Panc1 (cell line): Measurements from ENCODE around the gene MYH10. TPM values are rescaled to one million over a fixed set of nuclear protein-coding genes. Genes with fewer than 3 reads are reported as not detected.

Experiments used
- ATAC-seq: fragments of 200-7000 bp; cut with Tn5 transposase; 2 replicates; pipeline ENCODE4 v1.9.1; 2020; ENCODE audit warnings: mild to moderate bottlenecking, moderate library complexity
- BruUV-seq: library from RNA; stranded (reverse); fragments of 400-500 nt; replicated peaks from 2 replicates; lab custom pipeline; 2021; lab: Mats Ljungman, UMichigan
- CTCF ChIA-PET: fragments of 300-600 bp; sonication (Branson Sonifier 250); formaldehyde crosslinking; loops from one replicate; lab custom pipeline; 2022; ENCODE audit warnings: antibody characterized with exemption; lab: Charles Lee
- POLR2A ChIA-PET: fragments of 300-600 bp; sonication (Branson Sonifier 250); formaldehyde crosslinking; loops from one replicate; lab custom pipeline; 2022; ENCODE audit warnings: antibody characterized with exemption; lab: Charles Lee
- DNase-seq: peaks from one replicate; pipeline ENCODE4 v3.0.0-alpha.2; 2010; ENCODE audit warnings: low read depth, low spot score
- H3K27ac ChIP-seq: 2 replicates; pipeline ENCODE4 v1.5.1; 2011; ENCODE audit warnings: mild to moderate bottlenecking, low read length, inconsistent platforms
- H3K27me3 ChIP-seq: fragments of 200-500 bp; sonication (Bioruptor generic); 2 replicates; pipeline ENCODE4 v1.6.0; 2014; ENCODE audit warnings: low read length, inconsistent platforms; ENCODE audit not compliant: control insufficient read depth, insufficient read depth
- H3K36me3 ChIP-seq: fragments of 200-500 bp; sonication (Bioruptor generic); 2 replicates; pipeline ENCODE4 v1.5.1; 2014; ENCODE audit warnings: inconsistent platforms, mild to moderate bottlenecking, low read length, moderate library complexity; ENCODE audit not compliant: control insufficient read depth, insufficient read depth
- H3K4me1 ChIP-seq: 2 replicates; pipeline ENCODE4 v1.5.1; 2011; ENCODE audit warnings: inconsistent platforms, mild to moderate bottlenecking, low read length, moderate library complexity; ENCODE audit not compliant: control insufficient read depth, insufficient read depth
- H3K4me3 ChIP-seq, 2 experiments: 2 replicates each; pipeline ENCODE4 v1.5.1; 2011 to 2012; ENCODE audit warnings: low read depth in 2 of 2, low read length in 2 of 2, mild to moderate bottlenecking in 2 of 2, inconsistent platforms in 1 of 2, moderate library complexity in 1 of 2
- H3K9me3 ChIP-seq: fragments of 200-500 bp; sonication (Bioruptor generic); 2 replicates; pipeline ENCODE4 v1.5.1; 2014; ENCODE audit warnings: low read depth, mild to moderate bottlenecking, inconsistent platforms, low read length, moderate library complexity; ENCODE audit not compliant: control insufficient read depth, insufficient read depth
- CTCF ChIP-seq: fragments of 450-650 bp; IDR thresholded peaks from 2 replicates; pipeline ENCODE4 v1.5.1; 2017; ENCODE audit warnings: mild to moderate bottlenecking
- POLR2AphosphoS5 ChIP-seq: IDR thresholded peaks from 2 replicates; pipeline ENCODE4 v1.6.1; 2012; ENCODE audit warnings: mild to moderate bottlenecking, low read depth, low read length, moderate library complexity
- SIN3A ChIP-seq: IDR thresholded peaks from 2 replicates; pipeline ENCODE4 v1.6.1; 2012; ENCODE audit warnings: low read depth, mild to moderate bottlenecking, low read length, moderate library complexity, borderline replicate concordance; ENCODE audit not compliant: insufficient read depth
- TCF7L2 ChIP-seq: IDR thresholded peaks from 2 replicates; pipeline ENCODE4 v1.6.1; 2011; ENCODE audit warnings: mild to moderate bottlenecking, low read depth, low read length, inconsistent platforms
- in situ Hi-C: cut with HindIII; loops from 2 replicates; pipeline ENCODE4 v1.10.0; 2016; ENCODE audit warnings: low sequenced_read_pairs, low pct_unique_long_range_greater_than_20kb
- intact Hi-C: fragments of 100-400 bp; cut with micrococcal nuclease; formaldehyde crosslinking; loops from one replicate; pipeline ENCODE4 v1.10.0; 2022; ENCODE audit not compliant: unreplicated experiment
- total RNA-seq: library from RNA; stranded (reverse); gene quantifications from one replicate; pipeline ENCODE4 v1.2.1, GENCODE V29; 2021; ENCODE audit not compliant: unreplicated experiment
- TF ChIP-seq, protein P1 (sequence below), 2 experiments: IDR thresholded peaks; 2 replicates each; pipeline ENCODE4 v1.6.1; 2011 to 2012; ENCODE audit warnings: low read depth in 2 of 2, control low read depth in 1 of 2, low read length in 1 of 2, mild to moderate bottlenecking in 1 of 2, moderate library complexity in 1 of 2; ENCODE audit not compliant: insufficient read depth in 1 of 2

The MYH10 gene
- total RNA-seq, 1 experiment from 2014 or later = 36.5 TPM

GRCh38 chr17:8522577-8522976 lies 107.9 kb downstream of the MYH10 start:
- in situ Hi-C loops = no loop called here
- no peak for ATAC-seq
- Histone ChIP-seq H3K4me1 (no peaks in the 10 kb centered on the region), H3K36me3 (peaks cover 3% of the 10 kb centered on the region), H3K9me3 (no peaks in the 10 kb centered on the region), H3K27ac (no peak overlapping the region), H3K4me3 (no peak overlapping the region), H3K27me3 (no peaks in the 10 kb centered on the region)
- no peak for TF ChIP-seq CTCF
- TF ChIP-seq, protein P1, sequence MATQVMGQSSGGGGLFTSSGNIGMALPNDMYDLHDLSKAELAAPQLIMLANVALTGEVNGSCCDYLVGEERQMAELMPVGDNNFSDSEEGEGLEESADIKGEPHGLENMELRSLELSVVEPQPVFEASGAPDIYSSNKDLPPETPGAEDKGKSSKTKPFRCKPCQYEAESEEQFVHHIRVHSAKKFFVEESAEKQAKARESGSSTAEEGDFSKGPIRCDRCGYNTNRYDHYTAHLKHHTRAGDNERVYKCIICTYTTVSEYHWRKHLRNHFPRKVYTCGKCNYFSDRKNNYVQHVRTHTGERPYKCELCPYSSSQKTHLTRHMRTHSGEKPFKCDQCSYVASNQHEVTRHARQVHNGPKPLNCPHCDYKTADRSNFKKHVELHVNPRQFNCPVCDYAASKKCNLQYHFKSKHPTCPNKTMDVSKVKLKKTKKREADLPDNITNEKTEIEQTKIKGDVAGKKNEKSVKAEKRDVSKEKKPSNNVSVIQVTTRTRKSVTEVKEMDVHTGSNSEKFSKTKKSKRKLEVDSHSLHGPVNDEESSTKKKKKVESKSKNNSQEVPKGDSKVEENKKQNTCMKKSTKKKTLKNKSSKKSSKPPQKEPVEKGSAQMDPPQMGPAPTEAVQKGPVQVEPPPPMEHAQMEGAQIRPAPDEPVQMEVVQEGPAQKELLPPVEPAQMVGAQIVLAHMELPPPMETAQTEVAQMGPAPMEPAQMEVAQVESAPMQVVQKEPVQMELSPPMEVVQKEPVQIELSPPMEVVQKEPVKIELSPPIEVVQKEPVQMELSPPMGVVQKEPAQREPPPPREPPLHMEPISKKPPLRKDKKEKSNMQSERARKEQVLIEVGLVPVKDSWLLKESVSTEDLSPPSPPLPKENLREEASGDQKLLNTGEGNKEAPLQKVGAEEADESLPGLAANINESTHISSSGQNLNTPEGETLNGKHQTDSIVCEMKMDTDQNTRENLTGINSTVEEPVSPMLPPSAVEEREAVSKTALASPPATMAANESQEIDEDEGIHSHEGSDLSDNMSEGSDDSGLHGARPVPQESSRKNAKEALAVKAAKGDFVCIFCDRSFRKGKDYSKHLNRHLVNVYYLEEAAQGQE (IDR thresholded peaks at IDR 0.05; ENCODE audit: insufficient read depth in 1 of 2, low read depth in 2 of 2, low read length in 1 of 2) = no peak
- TF ChIP-seq POLR2AphosphoS5 = no peak
- no peak for TF ChIP-seq TCF7L2
- TF ChIP-seq SIN3A = no peak
- intact Hi-C loops = no loop called here
- ChIA-PET POLR2A (no interaction called here), CTCF (no interaction called here)
- DNase-seq = no peak
- no TSS peak for BruUV-seq

GRCh38 chr17:8520981-8521380 lies 109.5 kb downstream of the MYH10 start:
- TF ChIP-seq POLR2AphosphoS5 = no peak
- TF ChIP-seq SIN3A = no peak
- no peak for TF ChIP-seq TCF7L2
- TF ChIP-seq, protein P1 (IDR thresholded peaks at IDR 0.05; ENCODE audit: insufficient read depth in 1 of 2, low read depth in 2 of 2, low read length in 1 of 2) = no peak
- DNase-seq = no peak
- ATAC-seq = no peak
- intact Hi-C loops = no loop called here
- POLR2A ChIA-PET = no interaction called here
- Histone ChIP-seq H3K36me3 (peaks cover 3% of the 10 kb centered on the region), H3K27me3 (no peaks in the 10 kb centered on the region), H3K4me1 (no peaks in the 10 kb centered on the region), H3K27ac (no peak overlapping the region), H3K4me3 (no peak overlapping the region), H3K9me3 (no peaks in the 10 kb centered on the region)
- CTCF ChIA-PET = no interaction called here
- no TSS peak for BruUV-seq
- in situ Hi-C loops = no loop called here
